Kasumi-1 (cell line): ENCODE measurements around the gene TDP2.
A peak's percentile ranks its signal among the peaks of the same experiment; 100 is the strongest.

Experiments used
- DNase-seq, 2 experiments: peaks; one replicate each; lab custom pipeline; 2025; lab: John Stamatoyannopoulos, UW

The TDP2 gene

GRCh38 chr6:24666641-24667377, at the start of gene TDP2, which contains the start of gene ACOT13:
Gene TDP2 (minus strand): TSS chr6:24666899. CDS start chr6:24666862, 37 bp downstream.
Gene ACOT13 (plus strand): TSS chr6:24667077. CDS start chr6:24667264, 187 bp downstream.
- peak; percentile 95 to 99 for DNase-seq

DNA sequence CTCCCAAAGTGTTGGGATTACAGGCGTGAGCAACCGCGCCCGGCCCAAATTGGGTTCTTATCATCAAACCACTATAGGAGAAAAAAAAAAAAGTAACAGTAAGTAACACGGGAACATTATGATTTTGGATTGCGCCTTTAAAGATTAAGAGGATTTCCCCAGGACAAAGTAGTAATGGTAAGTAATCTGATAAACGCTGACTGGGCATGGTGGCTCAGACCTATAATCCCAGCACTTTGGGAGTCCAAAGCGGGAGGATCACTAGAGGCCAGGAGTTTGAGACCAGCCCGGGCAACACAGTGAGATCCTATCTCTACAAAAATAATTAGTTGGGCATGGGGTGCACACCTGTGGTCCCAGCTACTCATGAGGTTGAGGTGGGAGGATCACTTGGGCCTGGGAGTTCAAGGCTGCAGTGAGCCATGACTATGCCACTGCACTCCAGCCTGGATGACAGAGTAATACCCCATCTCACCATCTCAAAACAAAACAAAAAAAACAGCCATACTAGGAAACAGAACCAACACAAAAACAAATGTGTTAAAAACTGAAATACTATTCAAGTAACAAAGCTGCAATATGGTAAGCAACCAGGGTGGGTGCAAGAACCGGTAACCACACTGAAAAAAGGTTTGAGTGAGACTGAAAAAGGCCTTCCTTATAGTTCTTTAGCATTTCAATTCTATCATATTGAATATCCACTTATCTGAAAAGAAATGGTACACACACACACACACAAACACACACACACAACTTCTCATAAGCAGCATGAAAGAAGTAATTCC, 44.0 kb upstream of the TDP2 start:
- DNase-seq: no peak

- DNase-seq: no peak
Observed at GRCh38 chr6:24709014-24709711, 42.5 kb upstream of the TDP2 start.

- no peak for DNase-seq
Observed at GRCh38 chr6:24708612-24709011, 41.9 kb upstream of the TDP2 start.

DNA sequence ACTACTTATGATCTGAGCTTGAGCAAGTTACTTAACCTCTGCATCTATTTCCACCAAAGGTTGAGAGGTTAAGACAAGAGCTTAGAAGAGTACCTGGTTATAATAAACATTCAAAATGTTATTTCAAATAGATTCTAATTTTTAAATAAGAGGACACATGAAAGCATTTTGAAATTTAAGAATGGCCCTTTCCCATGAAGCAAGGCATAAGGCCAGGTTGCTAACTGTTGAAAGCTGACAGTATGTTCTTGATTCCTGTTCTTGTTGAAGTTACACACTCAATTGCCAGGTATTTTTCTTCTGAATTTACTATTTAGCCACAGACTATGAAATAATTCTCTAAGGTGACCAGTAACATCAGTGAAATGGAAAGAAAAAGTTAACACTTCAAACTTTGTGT, 37.8 kb upstream of the TDP2 start:
- no peak for DNase-seq

DNA sequence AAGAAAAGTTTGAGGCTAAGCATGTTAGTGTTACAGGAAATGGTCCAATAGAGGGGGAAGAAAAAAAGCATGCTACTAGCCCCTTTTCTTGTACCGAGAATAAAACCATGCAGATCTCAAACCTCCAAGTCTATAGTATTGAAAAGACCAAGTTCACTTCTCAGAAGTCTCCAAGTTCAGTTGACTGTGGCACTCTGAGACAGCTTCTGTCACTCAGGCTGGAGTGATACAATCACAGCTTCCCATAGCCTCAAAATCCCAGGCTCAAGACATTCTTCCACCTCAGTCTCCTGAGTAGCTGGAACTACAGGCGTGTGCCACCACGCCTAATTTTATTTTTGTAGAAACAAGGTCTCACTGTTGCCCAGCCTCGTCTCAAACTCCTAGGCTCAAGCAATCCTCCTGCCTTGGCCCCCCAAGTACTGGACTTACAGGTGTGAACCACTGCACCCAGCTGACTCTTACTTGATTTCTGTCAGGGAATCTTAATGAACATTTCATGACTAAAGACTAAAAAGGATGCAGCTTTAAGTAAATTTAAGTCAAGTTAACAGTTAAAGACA, 36.1 kb upstream of the TDP2 start:
- no peak for DNase-seq

DNA sequence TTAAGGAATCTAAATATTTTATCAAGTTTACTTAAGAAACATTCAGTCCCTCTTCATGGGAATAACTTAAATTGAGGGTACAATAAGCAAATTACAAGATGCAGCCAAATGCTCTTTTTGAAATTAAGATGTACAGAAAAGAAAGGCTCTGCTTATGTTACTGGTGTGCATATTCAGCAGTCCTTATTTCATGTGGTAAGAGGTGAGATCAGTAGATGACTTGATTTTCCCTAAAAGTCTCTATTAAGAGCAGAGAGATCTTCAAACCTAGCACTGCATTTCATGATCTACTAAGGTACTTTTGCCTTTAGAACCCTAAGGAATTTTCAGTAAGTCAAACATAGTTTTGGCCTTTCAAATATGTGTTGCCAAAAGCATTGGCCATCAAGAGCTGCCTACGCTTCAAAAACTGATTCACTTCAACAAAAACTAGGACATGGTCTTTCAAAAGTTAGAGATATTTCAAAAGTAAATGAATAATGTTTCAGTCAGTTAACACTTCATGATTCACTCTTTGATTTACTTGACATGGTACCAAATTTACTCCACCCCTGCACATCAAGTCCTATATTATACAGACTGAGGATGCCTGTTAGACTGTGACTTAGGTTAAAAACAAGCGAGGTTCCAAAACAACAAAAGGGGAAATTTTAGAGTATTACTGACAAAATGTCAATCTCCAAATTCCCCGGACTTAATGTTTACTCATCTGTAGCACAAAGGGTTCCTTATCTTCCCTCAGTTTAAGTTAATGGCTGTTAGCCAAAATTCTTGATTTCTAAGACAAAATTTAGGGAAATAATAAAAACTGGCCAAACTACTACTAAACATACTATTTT, 33.0 kb upstream of the TDP2 start:
- DNase-seq: no peak

DNA sequence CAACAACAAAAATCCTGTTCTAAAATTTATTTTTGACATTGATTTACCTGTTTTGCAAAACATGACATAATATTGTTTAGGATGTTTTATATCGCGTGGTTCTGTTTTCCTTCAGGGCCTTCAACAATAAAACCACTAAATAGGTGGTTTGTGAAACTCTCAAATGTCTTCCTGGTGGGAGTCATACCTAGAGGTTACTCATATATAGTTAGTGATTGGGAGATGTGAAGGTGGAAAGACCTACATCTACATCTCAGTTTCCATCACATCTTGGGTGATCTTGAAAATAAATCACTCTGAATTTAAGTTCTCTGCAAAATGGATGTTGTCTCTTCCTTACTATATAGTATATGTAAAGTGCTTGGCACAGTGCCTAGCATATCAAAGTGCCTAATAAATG, 29.4 kb upstream of the TDP2 start:
- DNase-seq: no peak

GRCh38 chr6:24695635-24696034, 28.9 kb upstream of the TDP2 start:
- peak; percentile 67 to 71 for DNase-seq

- no peak for DNase-seq
Observed at GRCh38 chr6:24694198-24694597, 27.5 kb upstream of the TDP2 start.

GRCh38 chr6:24692848-24693592, 26.3 kb upstream of the TDP2 start:
- no peak for DNase-seq

DNA sequence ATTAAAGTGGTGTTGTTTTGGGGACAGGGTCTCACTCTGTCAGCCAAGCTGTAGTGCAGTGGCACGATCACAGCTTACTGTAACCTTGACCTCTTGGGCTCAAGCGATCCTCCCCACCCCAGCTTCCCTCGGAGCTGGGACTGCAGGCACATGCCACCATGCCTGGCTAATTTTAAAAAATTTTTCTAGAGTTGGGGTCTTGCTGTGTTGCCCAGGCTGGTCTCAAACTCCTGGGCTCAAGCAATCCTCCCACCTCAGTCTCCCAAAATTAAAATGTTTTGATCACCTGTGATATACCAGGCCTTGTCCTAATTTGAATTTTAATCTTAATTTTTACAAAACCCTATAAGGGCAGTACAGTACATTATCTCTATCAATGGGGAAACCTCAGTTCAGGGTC, 25.7 kb upstream of the TDP2 start:
- no peak for DNase-seq

- no peak for DNase-seq
Observed at GRCh38 chr6:24692003-24692402, 25.3 kb upstream of the TDP2 start.

DNA sequence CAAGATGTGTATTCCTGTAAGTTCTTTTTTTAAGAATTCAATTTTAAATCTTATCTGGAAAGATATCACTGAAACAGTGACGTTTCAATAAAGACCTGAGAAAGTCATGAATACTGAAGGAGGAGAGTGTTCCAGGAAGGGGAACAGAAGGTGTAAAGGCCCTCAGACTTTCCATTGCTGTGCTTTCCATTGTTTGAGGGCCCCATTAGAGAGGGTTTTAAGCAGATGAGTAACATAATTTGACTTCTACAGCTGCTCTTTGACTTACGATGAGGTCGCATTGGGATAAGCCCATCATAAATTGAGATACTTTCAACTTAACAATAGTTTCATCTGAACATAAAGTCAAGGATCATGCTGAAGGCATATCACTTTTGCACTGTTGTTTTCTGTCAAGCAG, 24.9 kb upstream of the TDP2 start:
- no peak for DNase-seq

GRCh38 chr6:24690593-24690992, 23.9 kb upstream of the TDP2 start:
- DNase-seq: no peak

GRCh38 chr6:24689964-24690363, 23.3 kb upstream of the TDP2 start:
- DNase-seq: no peak

- DNase-seq: no peak
Observed at GRCh38 chr6:24686946-24687345, 20.2 kb upstream of the TDP2 start.

DNA sequence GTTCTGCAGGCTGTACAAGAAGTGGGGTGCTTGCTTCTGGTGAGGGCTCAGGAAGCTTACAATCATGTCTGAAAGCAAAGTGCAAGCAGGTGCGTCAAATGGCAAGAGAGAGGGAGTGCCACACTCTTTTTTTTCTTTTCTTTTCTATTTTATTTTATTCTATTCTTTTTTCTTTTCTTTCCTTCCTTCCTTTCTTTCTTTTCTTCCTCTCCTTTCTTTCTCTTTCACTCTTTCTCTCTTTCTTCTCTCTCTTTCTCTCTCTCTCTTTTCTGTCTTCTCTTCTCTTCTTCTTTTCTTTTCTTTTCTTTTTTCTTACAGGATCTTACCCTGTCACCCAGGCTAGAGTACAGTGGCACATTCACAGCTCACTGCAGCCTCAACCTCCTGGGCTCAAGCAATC, 19.7 kb upstream of the TDP2 start:
- no peak for DNase-seq

DNA sequence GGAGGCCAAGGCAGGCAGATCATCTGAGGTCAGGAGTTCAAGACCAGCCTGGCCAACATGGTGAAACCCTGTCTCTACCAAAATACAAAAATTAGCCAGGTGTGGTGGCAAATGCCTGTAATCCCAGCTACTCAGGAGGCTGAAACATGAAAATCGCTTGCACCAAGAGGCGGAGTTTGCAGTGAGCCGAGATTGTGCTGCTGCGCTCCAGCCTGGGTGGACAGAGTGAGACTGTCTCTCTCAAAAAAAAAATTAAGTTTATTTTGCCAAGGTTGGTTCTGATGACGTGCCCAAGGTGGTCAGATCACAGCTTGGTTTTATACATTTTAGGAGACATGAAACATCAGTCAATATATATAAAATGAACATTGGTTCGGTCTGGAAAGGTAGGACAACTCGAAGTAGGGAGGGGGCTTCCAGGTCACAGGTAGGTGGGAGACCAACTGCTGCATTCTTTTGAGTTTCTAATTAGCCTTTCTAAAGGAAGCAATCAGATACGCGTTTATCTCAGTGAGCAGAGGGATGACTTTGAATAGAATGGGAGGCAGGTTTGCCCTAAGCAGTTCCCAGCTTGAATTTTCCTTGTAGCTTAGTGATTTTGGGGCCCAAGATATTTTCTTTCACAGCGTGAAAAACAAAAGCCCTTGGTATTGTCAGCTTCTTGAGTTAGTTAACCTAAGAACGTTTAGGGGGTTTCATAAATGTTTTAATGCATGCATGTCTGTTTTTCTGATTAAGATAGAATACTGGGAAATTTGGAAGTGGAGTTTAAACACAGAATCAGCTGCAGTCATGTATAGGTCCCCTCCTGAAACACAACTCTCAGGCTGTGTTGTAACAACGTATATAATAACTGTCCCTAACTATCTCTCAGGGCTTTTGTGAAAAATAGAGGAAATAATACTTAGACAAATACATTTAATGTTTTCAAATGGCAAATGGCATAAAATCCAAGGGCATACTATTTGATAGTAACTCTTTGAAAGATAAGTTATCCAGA, 16.9 kb upstream of the TDP2 start:
- no peak for DNase-seq

GRCh38 chr6:24680582-24680981, 13.9 kb upstream of the TDP2 start:
- DNase-seq: no peak
